Adrenal gland (tissue), 12 donors: Measurements from ENCODE around the gene PTPN6. TPM values are rescaled to one million over a fixed set of nuclear protein-coding genes. Genes with fewer than 3 reads are reported as not detected.

ENCODE experiments used
- DNase-seq, 7 donors: peaks; one replicate each; pipeline ENCODE4 v3.0.0-alpha.2; 2019 to 2020
- H3K27ac ChIP-seq, 5 donors: fragments of 200-600 bp; sonication (generic) in 4 of 5; 1 replicate in 3 of 5; 2 replicates in 2 of 5; pipeline versions ENCODE4 v1.5.1 to v1.8.0; 2016 to 2020; ENCODE audit warnings: mild to moderate bottlenecking in 1 of 5
- H3K27me3 ChIP-seq: fragments of 200-600 bp; 2 replicates; pipeline ENCODE4 v1.8.0; 2021
- H3K36me3 ChIP-seq, 2 donors: fragments of 200-600 bp; replicated peaks in 1 of 2; 1 replicate in 1 of 2; 2 replicates in 1 of 2; pipeline versions ENCODE4 v1.5.1 to v1.8.0; 2018 to 2022
- H3K4me1 ChIP-seq, 2 donors: fragments of 200-600 bp; replicated peaks in 1 of 2; 1 replicate in 1 of 2; 2 replicates in 1 of 2; pipeline versions ENCODE4 v1.5.1 to v1.8.0; 2018 to 2021
- H3K4me3 ChIP-seq, 4 donors: fragments of 200-600 bp; sonication (generic) in 3 of 4; one replicate each; pipeline ENCODE4 v1.5.1; 2016 to 2018
- H3K9me3 ChIP-seq, 3 donors: fragments of 200-600 bp; sonication (generic) in 1 of 3; replicated peaks in 1 of 3; 1 replicate in 2 of 3; 2 replicates in 1 of 3; pipeline versions ENCODE4 v1.5.1 to v1.8.0; 2016 to 2021
- POLR2A ChIP-seq, 2 donors: fragments of 450-650 bp; IDR thresholded peaks; one replicate each; pipeline ENCODE4 v1.6.1; 2017; ENCODE audit warnings: antibody characterized with exemption in 2 of 2, mild to moderate bottlenecking in 2 of 2, moderate library complexity in 1 of 2
- WGBS, 4 donors: extraction: QIAGEN DNeasy Blood & Tissue Kit in 2 of 4; methylation state at CpG; one replicate each; pipeline versions ENCODE4 v1.1.5 to v1.1.7; 2013 to 2017; 5-methylcytosine and 5-hydroxymethylcytosine counted together
- intact Hi-C, 2 donors: fragments of 100-400 bp; cut with DNase I; formaldehyde crosslinking; loops; one replicate each; pipeline versions ENCODE4 v1.14.1 to v1.15.0; 2022 to 2023
- polyA plus RNA-seq, 3 donors: library from polyadenylated mRNA; stranded (reverse); fragments of 200-250 nt in 2 of 3; fragments of 350-450 nt in 1 of 3; fragmentation: Illumina TruSeq in 1 of 3; extraction: RNeasy Lipid Tissue Mini Kit (QIAGEN cat#74804) in 1 of 3; gene quantifications; one replicate each; pipeline ENCODE4 v1.2.3, GENCODE V29; 2013 to 2014
- total RNA-seq, 9 donors: library from RNA; depleted of rRNA in 4 of 9; stranded (reverse); fragments of >200 nt in 4 of 9; fragments of 120-200 nt in 1 of 9; fragmentation: NEBNext Ultra II Directional in 1 of 9; extraction: Animal tissue kit (Norgen Biotek cat#: 25700) in 1 of 9; gene quantifications; one replicate each; pipeline versions ENCODE4 v1.1.0 to v1.2.4, GENCODE V29; 2013 to 2023
- TF ChIP-seq, protein P1 (sequence below), 6 experiments: fragments of 450-650 bp in 4 of 6; fragments of 200-600 bp in 2 of 6; sonication (generic) in 1 of 6; IDR thresholded peaks; 1 replicate in 5 of 6; 2 replicates in 1 of 6; pipeline versions ENCODE4 v1.5.1 to v1.8.0; 2016 to 2021; ENCODE audit warnings: antibody characterized with exemption in 6 of 6, mild to moderate bottlenecking in 2 of 6, moderate library complexity in 1 of 6
- donor health status: healthy with polysubstance abuse.
- donor health status: Bipolar disorder and iron deficiency.
- donor health status: DM: yes; HTN: yes; CAD: no.
- donor health status: DM: no; HTN: no; CAD: no.
- donor health status: DM: no; HTN: no; CAD: no.
- donor health status: DM: yes; HTN: yes; CAD: no.

Gene PTPN6
- total and polyA plus RNA-seq, 12 donors = 24.5 to 204 (median 63.5) TPM

DNA sequence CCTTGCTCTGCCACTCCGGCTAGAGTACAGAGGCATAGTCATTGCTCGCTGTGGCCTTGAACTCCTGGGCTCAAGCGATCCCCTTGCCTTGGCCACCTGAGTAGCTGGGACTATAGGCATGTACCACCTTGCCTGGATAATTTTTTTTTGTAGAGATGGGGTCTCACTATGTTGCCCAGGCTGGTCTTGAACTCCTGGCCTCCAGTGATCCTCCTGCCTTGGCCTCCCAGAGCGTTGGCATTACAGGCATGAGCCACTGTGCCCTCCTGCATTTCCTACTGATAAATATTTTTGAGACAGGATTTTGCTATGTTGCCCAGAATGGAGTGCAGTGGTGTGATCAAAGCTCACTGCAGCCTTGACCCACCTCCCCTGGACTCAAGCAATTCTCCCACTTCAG, 28.9 kb downstream of the PTPN6 start:
- Histone ChIP-seq H3K4me1 (peaks cover 14 to 15% of the 10 kb centered on the region in 2 donors), H3K4me3 (no peak overlapping the region), H3K36me3 (peaks cover 0 to 87% of the 10 kb centered on the region in 2 donors), H3K27me3 (no peaks in the 10 kb centered on the region), H3K9me3 (no peaks in the 10 kb centered on the region), H3K27ac (peak overlapping the region in 3 of 5 donors; percentile 10 to 68 (median 34))
- no peak for TF ChIP-seq POLR2A (IDR thresholded peaks at IDR 0.05)
- TF ChIP-seq, protein P1, sequence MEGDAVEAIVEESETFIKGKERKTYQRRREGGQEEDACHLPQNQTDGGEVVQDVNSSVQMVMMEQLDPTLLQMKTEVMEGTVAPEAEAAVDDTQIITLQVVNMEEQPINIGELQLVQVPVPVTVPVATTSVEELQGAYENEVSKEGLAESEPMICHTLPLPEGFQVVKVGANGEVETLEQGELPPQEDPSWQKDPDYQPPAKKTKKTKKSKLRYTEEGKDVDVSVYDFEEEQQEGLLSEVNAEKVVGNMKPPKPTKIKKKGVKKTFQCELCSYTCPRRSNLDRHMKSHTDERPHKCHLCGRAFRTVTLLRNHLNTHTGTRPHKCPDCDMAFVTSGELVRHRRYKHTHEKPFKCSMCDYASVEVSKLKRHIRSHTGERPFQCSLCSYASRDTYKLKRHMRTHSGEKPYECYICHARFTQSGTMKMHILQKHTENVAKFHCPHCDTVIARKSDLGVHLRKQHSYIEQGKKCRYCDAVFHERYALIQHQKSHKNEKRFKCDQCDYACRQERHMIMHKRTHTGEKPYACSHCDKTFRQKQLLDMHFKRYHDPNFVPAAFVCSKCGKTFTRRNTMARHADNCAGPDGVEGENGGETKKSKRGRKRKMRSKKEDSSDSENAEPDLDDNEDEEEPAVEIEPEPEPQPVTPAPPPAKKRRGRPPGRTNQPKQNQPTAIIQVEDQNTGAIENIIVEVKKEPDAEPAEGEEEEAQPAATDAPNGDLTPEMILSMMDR (IDR thresholded peaks at IDR 0.05) = no peak
- WGBS, 4 donors = 58 to 76% (median 63%) methylated on average over 4 of the region's 4 CpGs
- intact Hi-C loops = no loop called here
- DNase-seq = no peak

DNA sequence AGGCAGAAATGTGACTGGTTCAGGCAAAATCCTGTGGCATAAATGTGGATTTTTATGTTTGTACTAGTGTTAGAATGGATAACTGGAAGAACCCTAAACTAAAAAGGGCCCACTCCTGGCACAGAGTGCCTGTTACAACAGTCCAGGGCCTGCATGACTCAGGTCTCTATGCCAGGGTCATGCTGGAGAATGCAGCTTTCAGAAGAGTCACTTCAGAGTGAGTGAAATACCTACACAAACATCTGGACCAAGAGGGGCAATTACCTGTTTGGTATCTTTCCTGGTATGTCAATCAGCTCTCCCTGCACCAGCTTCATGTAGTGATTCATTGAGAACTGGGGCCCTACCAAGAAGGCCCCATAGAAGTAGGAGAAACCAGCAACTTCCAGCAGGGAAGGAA, 29.6 kb downstream of the PTPN6 start:
- H3K36me3 ChIP-seq = peaks cover 0 to 80% of the 10 kb centered on the region in 2 donors

DNA sequence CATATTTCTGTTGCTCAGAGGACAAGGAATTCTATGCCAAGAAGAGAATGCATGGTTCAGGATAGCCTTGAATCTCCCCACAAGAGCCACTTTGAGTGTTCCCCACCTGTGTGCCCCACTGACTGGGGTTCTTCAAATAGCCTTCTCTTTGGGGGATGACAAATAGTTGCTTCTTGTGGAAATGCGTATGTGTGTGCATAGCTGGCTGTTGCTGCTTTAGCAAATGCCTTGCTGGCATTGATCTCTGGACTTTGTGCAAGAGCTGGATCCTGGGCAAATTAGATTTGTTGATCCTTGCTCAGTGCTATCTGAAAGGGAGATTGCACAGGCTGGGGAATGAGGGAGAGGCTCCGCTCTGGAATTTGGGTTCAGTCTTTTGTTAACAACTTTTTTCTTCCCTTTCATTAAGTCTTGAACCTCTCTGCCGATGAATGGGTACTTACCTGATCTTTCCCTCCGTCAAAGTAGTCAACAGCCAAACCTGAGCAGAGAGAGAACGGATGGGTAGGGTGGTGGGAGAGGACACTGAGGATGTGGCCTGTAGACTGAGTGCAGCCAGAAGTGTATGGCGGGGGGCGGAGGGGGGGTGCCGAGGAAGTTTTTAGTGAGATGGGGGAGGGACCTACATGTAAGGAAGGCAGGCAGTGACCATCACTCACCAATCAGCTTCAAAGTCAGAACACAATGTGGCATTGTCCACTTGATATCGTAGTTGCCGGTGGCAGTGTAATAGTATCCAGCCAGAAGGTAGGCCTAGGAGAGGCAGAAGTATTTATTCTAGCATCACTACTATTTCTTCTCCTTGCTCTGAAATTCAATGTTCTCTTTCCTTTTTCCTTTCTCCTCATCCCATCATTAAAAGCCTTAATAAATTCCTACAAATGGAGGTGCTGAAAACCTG, 30.2 kb downstream of the PTPN6 start:
- Histone ChIP-seq H3K27ac (peak overlapping the region in 3 of 5 donors; percentile 47 to 68 (median 52)), H3K4me1 (peaks cover 14 to 15% of the 10 kb centered on the region in 2 donors), H3K4me3 (no peak overlapping the region), H3K27me3 (no peaks in the 10 kb centered on the region), H3K36me3 (peaks cover 0 to 74% of the 10 kb centered on the region in 2 donors), H3K9me3 (no peaks in the 10 kb centered on the region)
- TF ChIP-seq, protein P1 (IDR thresholded peaks at IDR 0.05) = no peak
- no peak for TF ChIP-seq POLR2A (IDR thresholded peaks at IDR 0.05)
- 88 to 92% (median 90%) methylated on average over 10 of the region's 10 CpGs for WGBS, 4 donors
- intact Hi-C loops = no loop called here
- DNase-seq = no peak

More for the DNA sequence above, 29.6 kb downstream of the PTPN6 start:
- TF ChIP-seq, protein P1 (IDR thresholded peaks at IDR 0.05) = no peak
- intact Hi-C loops = no loop called here
- Histone ChIP-seq H3K27ac (peak overlapping the region in 3 of 5 donors; percentile 47 to 68 (median 52)), H3K27me3 (no peaks in the 10 kb centered on the region), H3K4me3 (no peak overlapping the region), H3K4me1 (peaks cover 14 to 15% of the 10 kb centered on the region in 2 donors), H3K9me3 (no peaks in the 10 kb centered on the region)
- peak in 4 of 7 donors; percentile 60 to 74 (median 64) for DNase-seq

DNA sequence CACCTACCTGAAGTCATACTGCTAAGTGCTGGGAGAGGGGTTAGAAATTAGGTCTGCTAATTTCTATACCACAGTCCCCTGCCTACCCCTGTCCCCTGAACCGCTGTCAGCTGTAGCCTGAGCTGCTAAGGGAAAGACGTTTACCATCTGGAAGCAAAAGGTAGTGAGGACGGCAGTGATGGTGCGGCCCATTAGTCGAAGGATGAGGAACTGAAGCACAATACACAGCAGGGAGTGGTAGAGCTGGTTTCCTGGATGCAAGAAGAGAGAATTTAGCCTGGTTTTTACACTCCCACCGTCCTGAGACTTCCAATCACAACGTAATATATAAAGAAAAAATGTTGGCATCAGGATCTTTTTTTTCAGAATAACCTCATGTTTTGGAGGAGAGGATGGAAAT, 31.4 kb downstream of the PTPN6 start:
- Histone ChIP-seq H3K4me3 (no peak overlapping the region), H3K9me3 (no peaks in the 10 kb centered on the region), H3K27ac (no peak overlapping the region), H3K4me1 (peaks cover 14 to 15% of the 10 kb centered on the region in 2 donors), H3K36me3 (peaks cover 0 to 62% of the 10 kb centered on the region in 2 donors), H3K27me3 (no peaks in the 10 kb centered on the region)
- DNase-seq = no peak
- TF ChIP-seq, protein P1 (IDR thresholded peaks at IDR 0.05) = no peak
- TF ChIP-seq POLR2A (IDR thresholded peaks at IDR 0.05) = no peak
- 85 to 91% (median 89%) methylated on average over 7 of the region's 7 CpGs for WGBS, 4 donors
- intact Hi-C loops = no loop called here
